ENCODE measurements around the gene ORC1.

Gene ORC1

GRCh38 chr1:52404116-52404974 is at the start of gene ORC1, which contains the start of gene PRPF38A:
TSS of gene ORC1 (minus strand) at chr1:52404423. CDS start at chr1:52402223, 2,200 bp downstream.
TSS of gene PRPF38A (plus strand) at chr1:52404602. CDS start at chr1:52404750, 148 bp downstream.
- DNase-seq = peak; percentile 96 to 99 (median 99)

DNA sequence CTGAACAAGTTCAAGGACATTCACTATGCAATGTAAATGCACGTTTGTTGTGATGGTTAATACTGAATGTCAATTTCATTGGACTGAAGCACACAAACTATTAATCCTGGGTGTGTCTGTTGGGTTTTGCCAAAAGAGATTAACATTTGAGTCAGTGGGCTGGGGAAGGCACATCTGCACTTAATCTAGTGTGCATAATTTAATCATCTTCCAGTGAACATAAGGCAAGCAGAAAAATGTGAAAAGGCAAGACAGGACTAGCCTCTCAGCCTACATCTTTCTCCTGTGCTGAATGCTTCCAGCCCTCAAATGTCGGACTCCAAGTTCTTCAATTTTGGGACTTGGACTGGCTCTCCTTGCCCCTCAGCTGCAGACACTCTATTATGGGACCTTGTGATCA is 40.2 kb upstream of the ORC1 start:
- no peak for DNase-seq

- no peak for DNase-seq
Measured at GRCh38 chr1:52439976-52440375, 35.8 kb upstream of the ORC1 start.

DNA sequence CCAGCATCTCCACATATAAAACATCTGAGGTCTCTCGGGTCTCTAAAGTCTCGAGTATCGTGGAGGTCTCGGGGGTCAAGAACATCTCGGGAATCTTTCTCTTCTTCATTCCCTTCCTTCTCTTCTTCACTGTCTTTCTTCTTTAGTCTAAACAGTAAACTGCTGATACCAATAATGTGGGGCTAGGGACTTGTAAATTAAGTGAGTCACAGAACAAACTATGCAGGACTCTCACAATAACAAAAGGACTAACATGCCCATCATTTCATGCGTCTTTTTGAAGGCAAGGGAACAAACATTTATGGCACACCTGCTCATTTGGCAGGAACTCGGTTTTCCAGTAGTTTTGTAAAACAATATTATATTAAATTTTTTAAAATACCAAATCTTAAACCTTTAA is 32.6 kb upstream of the ORC1 start:
- no peak for DNase-seq

DNA sequence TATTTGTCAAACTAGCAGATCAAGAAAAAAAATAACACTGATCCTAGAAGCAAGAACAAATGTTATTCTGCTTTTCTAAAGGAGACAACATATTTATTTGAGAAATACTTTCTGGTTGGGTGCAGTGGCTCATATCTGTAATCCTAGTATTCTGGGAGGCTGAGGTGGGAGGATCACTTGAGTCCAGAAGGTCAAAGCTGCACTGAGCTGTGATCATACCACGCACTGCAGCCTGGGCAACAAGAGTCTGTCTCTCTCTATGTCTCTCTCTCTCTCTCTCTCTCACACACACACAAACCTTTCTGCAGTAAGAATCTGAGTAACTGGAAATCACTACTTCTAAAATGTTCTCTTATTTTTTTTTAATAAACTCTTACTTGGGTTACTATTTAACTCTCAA is 31.4 kb upstream of the ORC1 start:
- no peak for DNase-seq

- no peak for DNase-seq
Measured at GRCh38 chr1:52435211-52435610, 31.0 kb upstream of the ORC1 start.

DNA sequence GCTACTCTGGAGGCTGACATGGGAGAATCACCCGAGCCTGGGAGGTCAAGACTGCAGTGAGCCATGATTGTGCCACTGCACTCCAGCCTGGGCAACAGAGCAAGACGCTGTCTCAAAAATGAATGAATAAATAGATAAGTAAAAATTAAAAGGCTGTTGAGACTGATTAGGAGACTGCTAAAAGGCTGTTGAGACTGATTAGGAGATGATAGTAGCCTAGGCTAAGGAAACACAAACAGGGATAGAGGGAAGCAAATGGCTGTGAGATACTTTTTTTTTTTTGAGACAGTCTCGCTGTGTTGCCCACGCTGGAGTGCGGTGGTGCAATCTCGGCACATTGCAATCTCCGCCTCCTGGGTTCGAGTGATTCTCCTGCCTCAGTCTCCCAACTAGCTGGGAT is 28.6 kb upstream of the ORC1 start:
- DNase-seq = no peak

- DNase-seq = no peak
Measured at GRCh38 chr1:52427152-52427551, 22.9 kb upstream of the ORC1 start.

DNA sequence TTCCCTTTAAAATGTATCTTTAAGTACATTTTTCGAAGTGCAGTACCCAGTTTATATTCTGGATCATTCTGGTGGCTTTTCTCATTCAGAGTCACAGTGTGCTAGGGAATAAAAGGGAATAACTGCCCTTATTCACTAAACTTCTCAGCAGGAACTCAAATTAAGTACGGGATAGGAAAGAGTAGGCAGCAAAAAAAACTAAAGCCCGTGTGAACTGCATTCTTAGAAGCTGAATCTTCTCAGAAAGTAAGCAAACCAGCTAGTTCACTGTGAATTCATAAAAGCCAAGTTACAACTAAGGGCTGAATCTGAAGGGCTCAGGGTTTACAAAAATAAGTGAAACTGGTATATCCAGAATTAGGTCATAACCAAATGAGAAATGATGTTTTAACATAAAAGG is 22.1 kb upstream of the ORC1 start:
- DNase-seq = no peak

- no peak for DNase-seq
Measured at GRCh38 chr1:52424813-52425212, 20.6 kb upstream of the ORC1 start.

- DNase-seq = peak in 1 of 3 experiments; percentile 10
Measured at GRCh38 chr1:52424231-52424636, 20.0 kb upstream of the ORC1 start.

DNA sequence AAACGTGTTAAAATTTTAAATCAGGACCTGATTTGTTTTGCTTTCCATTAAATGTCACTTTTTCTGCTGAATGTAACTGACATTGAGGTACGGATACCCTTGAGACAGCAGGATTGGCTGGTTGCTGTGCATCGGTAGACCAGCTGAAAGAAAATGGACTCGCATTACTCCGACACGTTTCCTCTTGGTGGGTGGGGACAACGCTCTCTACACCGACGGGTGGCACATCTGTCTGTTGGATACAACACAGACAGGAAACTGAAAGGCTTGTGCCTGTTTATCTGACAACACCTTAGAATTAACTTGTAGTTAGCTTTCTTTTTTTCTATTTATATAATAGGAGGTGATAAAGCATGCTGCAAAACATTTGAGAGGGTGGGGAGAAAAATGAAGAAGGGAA is 19.5 kb upstream of the ORC1 start:
- DNase-seq = no peak

DNA sequence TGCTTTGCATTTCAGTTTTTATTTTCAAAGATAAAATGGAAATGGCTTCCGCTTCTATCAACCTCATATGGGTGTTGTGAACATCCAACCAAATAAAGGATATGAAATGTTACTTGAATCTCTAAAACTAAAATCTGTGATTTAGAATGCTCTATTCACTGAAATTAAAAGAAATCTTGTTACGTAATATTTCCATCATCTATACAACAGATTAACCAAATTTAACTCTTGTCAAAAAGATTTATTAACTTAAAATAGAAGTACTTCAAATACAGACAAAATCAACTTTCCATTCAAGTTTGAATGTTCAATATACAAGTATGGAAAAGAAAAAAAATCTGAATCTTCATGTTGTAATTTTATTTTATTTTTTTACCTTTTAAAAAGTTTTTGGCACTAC is 18.8 kb upstream of the ORC1 start:
- no peak for DNase-seq

DNA sequence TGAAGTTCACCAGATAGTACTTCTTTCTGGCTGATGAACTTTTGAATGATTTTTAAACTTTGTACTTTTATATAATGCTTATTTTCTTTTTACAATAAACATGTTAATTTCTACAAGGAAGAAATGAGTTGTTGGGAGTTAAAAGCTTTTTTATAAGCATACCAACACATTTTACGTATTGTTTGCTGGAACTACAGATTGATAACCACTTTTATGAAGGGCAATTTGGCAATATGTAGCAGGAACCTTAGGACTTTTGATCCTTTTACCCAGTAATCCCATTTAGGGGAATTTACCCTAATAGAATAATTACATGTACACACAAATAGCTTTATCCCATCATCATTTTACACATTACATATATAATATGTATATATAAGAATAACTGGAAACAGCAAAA is 16.5 kb upstream of the ORC1 start:
- no peak for DNase-seq

DNA sequence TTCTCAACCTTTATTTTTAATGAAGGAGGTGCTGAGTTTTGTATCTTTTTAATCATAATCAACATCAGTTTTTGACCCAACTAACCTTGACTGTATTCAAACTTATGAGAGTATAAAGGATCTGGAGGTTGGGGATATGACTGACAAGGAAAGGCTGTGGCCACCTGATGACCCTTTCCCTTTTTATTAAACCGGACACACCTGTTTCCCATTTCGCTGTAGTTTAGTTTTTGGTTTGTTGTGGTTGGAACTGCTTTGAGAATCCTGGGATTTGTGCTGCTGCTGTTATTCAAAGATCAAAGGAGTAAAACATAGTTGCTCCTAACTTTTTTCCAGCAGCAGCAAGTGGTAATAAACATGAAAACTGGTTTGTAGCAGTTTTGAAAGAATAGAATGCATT is 12.6 kb upstream of the ORC1 start:
- no peak for DNase-seq

- no peak for DNase-seq
Measured at GRCh38 chr1:52414942-52415341, 10.7 kb upstream of the ORC1 start.

DNA sequence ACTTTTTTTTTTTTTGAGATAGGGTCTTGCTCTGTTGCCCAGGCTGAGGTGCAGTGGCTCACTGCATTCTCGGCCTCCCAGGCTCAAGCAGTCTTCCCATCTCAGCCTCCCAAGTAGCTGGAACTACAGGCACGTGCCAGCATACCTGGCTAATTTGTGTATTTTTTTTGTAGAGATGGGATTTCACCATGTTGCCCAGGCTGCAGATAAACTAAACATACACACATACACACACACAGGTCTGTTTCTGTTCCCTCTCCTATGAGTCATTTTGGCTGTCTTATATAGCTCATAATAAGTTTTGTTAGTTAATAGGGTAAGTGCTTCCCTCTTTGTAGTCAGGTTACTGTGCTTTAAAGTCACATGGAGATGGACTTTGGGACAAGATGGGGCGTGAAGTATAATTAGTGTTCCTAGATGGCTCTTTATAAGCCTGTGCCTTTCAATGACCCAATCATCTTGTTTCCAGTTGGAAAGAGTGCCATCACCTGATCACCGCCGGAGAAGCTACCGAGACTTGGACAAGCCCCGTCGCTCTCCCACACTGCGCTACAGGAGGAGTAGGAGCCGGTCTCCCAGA is 9.3 kb upstream of the ORC1 start:
- no peak for DNase-seq

DNA sequence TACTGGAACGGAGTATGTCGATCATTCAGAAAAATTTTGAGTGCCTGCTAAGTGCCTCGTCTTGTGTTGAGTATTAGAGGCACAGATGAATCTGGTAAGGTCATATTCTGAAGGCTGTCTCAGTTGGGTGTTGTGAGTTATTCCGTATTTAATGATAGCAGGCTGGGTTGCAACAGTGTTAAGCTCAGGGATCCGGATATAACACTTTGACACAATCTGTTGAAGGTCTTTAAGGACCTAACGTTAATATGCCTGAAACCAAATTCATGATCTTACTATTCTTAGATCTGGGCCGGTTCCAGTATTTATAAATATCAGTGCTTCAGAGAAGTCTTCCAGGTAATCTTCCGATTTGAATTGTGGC is 734 bp upstream of the ORC1 start:
- no peak for DNase-seq

GRCh38 chr1:52403566-52404115 is 582 bp downstream of the ORC1 start:
- peak in 1 of 3 experiments; percentile 62 for DNase-seq

GRCh38 chr1:52402860-52403240 is 1.4 kb downstream of the ORC1 start:
- DNase-seq = peak in 1 of 3 experiments; percentile 5

GRCh38 chr1:52400131-52400530 is 4.1 kb downstream of the ORC1 start:
- no peak for DNase-seq

GRCh38 chr1:52399629-52400028 is 4.6 kb downstream of the ORC1 start:
- no peak for DNase-seq

DNA sequence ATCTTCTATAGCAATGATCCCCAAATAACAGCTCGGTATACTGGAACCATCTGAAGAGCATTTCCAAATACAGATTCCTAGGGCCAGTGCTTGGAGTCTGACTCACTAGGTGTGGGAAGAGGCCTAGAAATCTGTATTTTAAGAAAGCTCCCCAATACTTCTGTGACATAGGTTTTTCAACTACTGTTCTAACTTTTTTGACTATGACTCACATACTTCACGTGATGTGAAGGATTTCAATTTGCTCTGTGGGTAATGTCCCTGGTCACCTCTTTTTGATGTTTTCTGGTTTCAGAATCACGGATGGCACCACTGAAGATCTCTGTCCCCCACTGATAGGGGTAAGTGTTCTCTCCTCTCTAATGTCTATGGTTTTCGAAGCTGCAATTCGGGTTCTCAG is 11.0 kb downstream of the ORC1 start:
- DNase-seq = no peak

- no peak for DNase-seq
Measured at GRCh38 chr1:52386458-52386857, 17.8 kb downstream of the ORC1 start.

Measured in NCI-H1417 (cell line).